GM18511 (cell line): ENCODE data around the gene NXN.
"Not testable (repeated sequence)": the region's sequence is repeated elsewhere in the genome, so short reads cannot be mapped to it uniquely, and the experiment has no call there.

Source experiments
- ATAC-seq: cut with Tn5 transposase; IDR thresholded peaks from one replicate; pipeline ENCODE4 v1.9.1; 2021; ENCODE audit warnings: mild to moderate bottlenecking, moderate library complexity; ENCODE audit not compliant: unreplicated experiment

NXN gene

DNA sequence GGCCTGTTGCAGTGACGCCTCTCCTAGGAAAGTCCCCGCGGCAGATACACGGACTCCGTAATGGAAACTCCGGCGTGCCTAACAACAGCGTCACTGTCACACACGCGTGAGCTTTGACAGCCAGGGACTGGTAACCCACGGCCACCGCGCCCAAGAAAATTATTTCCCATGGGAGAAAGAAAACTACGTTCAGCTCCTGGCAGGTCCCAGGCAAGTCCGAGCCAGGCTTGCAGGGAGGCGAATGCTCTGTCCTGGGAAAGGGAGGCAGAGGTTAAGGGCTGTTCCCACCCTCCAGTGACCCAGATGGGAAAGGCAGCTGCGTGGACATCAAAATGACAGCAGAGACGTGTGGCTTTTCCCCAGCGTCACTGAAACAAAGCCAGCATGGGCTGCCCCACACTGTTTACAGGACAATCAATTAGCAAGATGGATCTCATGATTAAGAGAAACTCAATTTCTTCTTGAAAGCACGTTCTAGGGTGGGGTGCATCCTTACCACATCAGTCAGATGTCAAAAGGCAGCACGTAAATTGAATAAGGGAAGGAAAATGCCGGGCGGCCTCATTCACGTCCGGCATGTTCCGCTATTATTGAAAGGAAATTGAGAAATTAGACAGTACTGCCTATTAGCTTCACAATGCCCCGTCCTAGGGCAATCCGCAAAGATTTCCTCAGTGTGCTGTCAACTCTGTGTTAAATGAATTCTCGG, 82.5 kb downstream of the NXN start:
- no peak for ATAC-seq

DNA sequence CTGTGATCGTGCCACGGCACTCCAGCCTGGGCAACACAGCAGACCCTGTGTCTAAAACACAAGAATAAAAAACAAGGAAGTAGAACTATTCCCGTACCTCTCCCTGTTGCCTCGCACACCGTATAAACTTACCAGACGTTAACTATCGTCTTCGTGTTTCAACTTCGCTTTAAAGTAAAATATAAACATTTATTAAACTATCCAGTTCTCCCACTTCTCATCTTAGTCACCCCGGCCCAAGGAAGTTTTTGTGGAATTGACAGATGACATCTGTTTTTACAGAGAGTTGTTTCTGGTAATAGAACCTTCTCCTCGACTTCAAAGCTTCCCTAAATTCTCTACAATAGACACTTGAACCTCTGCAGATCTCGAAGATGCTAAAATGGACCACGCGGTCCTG, 83.1 kb downstream of the NXN start:
- ATAC-seq: no peak

DNA sequence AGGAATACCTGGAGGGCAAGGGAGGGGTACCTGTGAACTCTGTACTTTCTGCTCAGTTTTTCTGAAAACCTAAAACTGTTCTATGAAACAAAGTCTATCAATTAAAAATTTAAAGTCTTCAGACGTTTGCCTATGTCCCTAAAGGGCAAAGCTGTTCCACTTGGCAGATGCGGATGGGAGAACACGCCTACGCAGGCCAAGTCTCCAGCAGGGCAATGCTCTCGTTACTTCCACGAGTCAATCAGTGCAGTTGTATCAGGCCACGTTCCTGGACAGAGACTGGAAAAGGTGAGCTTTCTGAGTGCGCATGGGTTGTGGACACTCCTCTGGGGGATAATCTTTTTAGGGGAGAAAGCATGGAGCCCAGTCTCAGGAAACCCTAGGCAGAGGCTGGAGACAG, 86.6 kb downstream of the NXN start:
- no peak for ATAC-seq

GRCh38 chr17:888998-889441, 90.6 kb downstream of the NXN start:
- no peak for ATAC-seq

GRCh38 chr17:887551-888209, 91.9 kb downstream of the NXN start:
- ATAC-seq: no peak

- ATAC-seq: no peak
Observed at GRCh38 chr17:885971-886571, 93.5 kb downstream of the NXN start.

DNA sequence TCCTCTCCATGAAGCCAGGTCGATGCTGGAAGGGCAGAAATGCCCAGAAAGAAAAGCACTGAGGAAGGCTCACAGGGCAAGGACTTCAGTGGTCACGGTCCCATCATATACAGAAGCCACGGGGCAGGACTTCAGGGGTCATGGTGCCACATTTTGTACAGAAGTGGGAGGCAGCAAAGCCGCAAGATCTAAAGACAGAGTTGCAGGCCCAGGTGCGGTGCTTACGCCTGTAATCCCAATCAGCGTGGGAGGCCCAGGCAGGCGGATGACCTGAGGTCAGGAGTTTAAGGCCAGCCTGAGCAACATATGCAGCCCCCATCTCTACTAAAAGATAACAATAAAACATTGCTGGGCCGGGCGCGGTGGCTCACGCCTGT, 96.0 kb downstream of the NXN start:
- no peak for ATAC-seq

- ATAC-seq: no peak
Observed at GRCh38 chr17:882827-883585, 96.6 kb downstream of the NXN start.

GRCh38 chr17:881778-882177, 97.8 kb downstream of the NXN start:
- no peak for ATAC-seq

- ATAC-seq: no peak
Observed at GRCh38 chr17:880443-881269, 98.9 kb downstream of the NXN start.

DNA sequence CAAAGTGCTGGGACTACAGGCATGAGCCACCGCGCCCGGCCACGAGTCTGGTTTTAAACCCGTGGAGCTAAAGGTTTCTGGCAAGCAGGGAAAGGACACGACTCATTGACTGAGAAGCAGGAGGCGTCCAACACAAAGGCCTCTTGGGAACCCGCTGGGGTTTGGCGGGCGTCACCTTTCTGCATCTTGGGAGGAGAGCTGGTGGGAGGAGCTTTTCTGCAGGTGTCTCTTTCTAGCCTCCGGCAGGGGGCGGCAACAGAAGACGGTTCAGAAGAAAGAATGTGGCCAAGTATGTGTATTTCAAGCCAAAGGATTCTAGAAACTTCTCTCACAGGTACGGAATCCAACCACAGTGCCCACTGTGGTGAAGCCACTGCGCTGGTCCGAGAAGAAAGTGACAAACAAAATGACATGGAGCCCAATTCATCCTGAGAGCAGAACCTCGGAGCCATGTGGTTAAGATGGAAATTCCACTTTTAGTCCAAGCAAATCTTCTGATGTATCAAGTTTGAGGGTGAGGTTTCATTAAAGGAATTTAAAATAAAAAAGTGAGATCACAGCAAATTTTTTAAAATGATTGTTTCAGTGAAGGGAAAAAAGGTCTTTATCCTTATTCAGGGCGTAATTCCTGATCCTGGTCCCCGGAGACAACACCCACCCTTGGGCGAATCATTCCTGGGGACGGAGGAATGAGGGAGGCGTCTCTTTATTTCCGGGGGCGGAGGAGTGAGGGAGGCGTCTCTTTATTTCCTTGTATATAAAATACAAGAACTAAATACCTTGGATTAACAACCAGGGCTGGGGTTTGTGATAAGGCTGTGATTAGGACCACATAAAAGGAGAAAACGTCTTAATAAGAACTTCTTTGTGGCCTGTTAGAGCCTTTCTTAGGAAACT, 99.8 kb downstream of the NXN start:
- no peak for ATAC-seq

DNA sequence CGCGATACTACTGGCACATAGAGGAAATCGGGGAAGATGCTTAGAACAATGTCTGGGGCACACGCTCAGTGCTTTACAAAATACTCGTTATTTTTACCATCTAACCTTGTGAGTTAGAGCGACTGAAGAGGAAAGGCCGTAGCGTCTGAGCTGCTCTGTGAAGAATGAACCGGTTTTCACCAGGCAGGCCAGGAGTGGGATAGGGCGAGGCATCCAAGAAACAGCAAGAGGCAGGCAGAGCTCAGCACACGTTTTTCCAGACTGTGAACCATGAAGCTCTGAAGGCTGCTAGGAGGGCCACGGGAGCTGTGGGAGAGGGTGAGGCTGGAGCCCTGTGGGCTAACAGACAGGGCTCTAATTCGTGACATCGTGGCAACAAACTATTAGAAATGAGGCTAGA, 101.9 kb downstream of the NXN start:
- no peak for ATAC-seq

GRCh38 chr17:876272-876671, 103.3 kb downstream of the NXN start:
- no peak for ATAC-seq

GRCh38 chr17:874590-874989, 105.0 kb downstream of the NXN start:
- ATAC-seq: not testable (repeated sequence)

DNA sequence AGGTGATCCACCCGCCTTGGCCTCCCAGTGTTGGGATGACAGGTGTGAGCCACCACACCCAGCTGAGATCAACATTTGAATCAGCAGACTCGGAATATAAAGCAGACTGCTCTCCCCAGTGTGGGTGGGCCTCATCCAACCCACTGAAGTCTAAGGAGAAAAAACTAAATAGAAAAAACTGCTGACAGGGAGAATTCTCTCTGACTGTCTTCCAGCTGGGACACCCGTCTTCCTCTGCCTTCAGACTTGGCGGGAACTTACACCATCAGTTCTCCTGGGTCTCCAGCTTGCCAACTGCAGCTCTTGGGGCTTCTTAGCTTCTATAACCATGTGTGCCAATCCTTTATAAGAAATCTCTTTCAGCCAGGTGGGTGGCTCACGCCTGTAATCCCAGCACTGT, 106.7 kb downstream of the NXN start:
- no peak for ATAC-seq

DNA sequence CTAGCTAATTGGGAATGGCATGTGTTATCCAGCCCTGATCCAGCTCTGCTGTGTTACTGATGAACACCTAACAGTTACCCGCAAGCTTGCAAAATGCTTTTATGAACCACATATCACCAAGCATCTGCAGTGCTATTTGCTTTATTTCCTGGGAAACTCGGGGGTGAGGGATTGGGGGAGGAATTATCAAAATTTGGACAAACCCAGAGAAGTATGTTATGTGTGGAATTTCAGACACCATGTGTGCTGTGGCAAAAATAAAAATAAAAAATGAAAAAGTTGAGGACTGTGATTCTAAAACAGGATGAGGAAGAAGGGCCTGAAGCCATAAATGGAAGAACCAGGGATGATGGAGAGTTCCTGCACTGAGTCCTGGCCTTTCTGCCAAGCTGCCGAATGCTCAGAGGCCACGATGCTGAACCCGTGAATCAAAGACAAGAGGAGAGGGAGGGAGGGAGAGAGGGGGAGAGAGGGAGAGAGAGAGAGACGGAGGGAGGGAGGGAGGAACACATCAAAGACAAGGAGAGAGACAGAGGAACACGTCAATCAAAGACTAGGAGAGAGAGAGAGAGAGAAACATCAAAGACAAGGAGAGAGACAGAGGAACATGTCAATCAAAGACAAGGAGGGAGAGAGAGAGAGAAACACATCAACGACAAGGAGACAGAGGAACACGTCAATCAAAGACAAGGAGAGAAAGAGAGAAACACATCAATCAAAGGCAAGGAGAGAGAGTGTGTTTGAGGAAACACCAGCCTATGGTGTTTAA, 107.6 kb downstream of the NXN start:
- no peak for ATAC-seq

GRCh38 chr17:869567-870525, 109.7 kb downstream of the NXN start:
- no peak for ATAC-seq

DNA sequence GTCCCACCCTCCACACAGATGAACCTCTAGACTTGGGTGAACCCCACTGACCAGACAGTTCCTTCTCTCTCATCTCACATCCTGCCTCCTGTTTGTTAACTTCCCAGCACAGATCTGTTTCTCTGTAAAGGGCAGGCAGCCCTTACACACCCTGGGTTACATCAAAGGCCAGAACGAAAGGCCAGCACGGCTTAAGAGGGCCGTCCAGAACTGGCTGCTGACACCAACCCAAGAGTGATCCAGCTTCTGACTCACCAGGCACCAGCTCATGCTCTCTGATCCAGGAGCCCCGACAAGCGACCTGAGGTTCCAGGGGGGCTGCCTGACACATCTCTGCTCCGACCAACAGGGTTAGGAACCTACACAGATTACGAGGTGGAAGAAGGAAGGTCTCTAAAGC, 110.5 kb downstream of the NXN start:
- ATAC-seq: no peak
